Measurements from ENCODE around the gene MARCHF10. TPM values are rescaled to one million over a fixed set of nuclear protein-coding genes. Genes with fewer than 3 reads are reported as not detected.
A peak's percentile ranks its signal among the peaks of the same experiment; 100 is the strongest.

MARCHF10 gene
- total and polyA plus RNA-seq, 2 of the 13 experiments (the other 11 are each of a cell fraction or from before 2014, with no cell fraction given): not detected

- FAIRE-seq (no peak), ATAC-seq (peak; percentile 62), DNase-seq (ENCODE audit: low spot score) (peak; percentile 36)
- ChIA-PET POLR2A (no interaction called here), CTCF (ENCODE audit: low intra/inter-chr PET ratio, low total read pairs) (interaction anchor here (2.0 kb wide), 1 partner anchor 297 kb away, joined by 17 read pairs; no protein-coding TSS in a partner anchor)
- intact Hi-C loops (cut with micrococcal nuclease; ENCODE audit: unreplicated experiment) (no loop called here), in situ Hi-C loops (cut with HindIII; ENCODE audit: extremely low pct_ligation_motif_present, low pct_unique_long_range_greater_than_20kb) (no loop called here)
- no peak overlapping the region; a peak in 1 of 6 replicates for H3K4me3 ChIP-seq (replicated peaks in 1 of 3; ENCODE audit: insufficient read depth in 1 of 3, low read depth in 2 of 3, low read length in 3 of 3)
- no peak overlapping the region for H3K4me2 ChIP-seq (ENCODE audit: low read depth, low read length)
- BruUV-seq (replicated peaks): no TSS peak
- no peaks in the 10 kb centered on the region for H3K79me2 ChIP-seq (ENCODE audit: insufficient read depth, low read length)
- H3K4me1 ChIP-seq (ENCODE audit: insufficient read depth, low read length): peaks cover 5% of the 10 kb centered on the region; the same call in 1 of the 2 replicates
- H2AFZ ChIP-seq (ENCODE audit: low read length): no peak overlapping the region
- no peaks in the 10 kb centered on the region for H3K36me3 ChIP-seq (replicated peaks in 1 of 2; ENCODE audit: control insufficient read depth in 1 of 2, insufficient read depth in 2 of 2, low read length in 2 of 2)
- H3K27ac ChIP-seq (ENCODE audit: extremely low read length, insufficient read depth, low read length): no peak overlapping the region
- no peaks in the 10 kb centered on the region for H3K9me3 ChIP-seq (ENCODE audit: low read length)
- no peaks in the 10 kb centered on the region for H4K20me1 ChIP-seq (ENCODE audit: insufficient read depth, low read length)
- WGBS (ENCODE audit: low lambda C conversion rate): 16% methylated on average over 5 of the region's 14 CpGs
- H3K27me3 ChIP-seq (ENCODE audit: control insufficient read depth in 1 of 2, insufficient read depth in 2 of 2, low read length in 2 of 2): peaks cover 7 to 46% of the 10 kb centered on the region in 2 experiments; a peak in 3 of 5 replicates
- no peak overlapping the region for H3K9ac ChIP-seq (ENCODE audit: insufficient read depth, low read depth, low read length)
- peak; percentile 25; the same call in 1 of the 2 replicates for TF ChIP-seq SALL1 (CRISPR knock-in tag; IDR thresholded peaks at IDR 0.05)
- TF ChIP-seq ZSCAN20 (CRISPR knock-in tag; IDR thresholded peaks at IDR 0.05; ENCODE audit: borderline replicate concordance): no peak
- TF ChIP-seq, protein P1, sequence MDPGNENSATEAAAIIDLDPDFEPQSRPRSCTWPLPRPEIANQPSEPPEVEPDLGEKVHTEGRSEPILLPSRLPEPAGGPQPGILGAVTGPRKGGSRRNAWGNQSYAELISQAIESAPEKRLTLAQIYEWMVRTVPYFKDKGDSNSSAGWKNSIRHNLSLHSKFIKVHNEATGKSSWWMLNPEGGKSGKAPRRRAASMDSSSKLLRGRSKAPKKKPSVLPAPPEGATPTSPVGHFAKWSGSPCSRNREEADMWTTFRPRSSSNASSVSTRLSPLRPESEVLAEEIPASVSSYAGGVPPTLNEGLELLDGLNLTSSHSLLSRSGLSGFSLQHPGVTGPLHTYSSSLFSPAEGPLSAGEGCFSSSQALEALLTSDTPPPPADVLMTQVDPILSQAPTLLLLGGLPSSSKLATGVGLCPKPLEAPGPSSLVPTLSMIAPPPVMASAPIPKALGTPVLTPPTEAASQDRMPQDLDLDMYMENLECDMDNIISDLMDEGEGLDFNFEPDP (CRISPR knock-in tag; conservative IDR thresholded peaks at IDR 0.05): no peak
- no peak for TF ChIP-seq ZZZ3 (CRISPR knock-in tag; IDR thresholded peaks at IDR 0.05; ENCODE audit: borderline replicate concordance)
- TF ChIP-seq ZBTB40 (IDR thresholded peaks at IDR 0.05): no peak
- TF ChIP-seq ZBTB40 (CRISPR knock-in tag; IDR thresholded peaks at IDR 0.05): no peak
- TF ChIP-seq CBX5 (CRISPR knock-in tag; IDR thresholded peaks at IDR 0.05; ENCODE audit: borderline replicate concordance): 0 out of 2 replicates have a peak, but pooled peaks have one; percentile 33
- TF ChIP-seq ZNF501 (CRISPR knock-in tag; IDR thresholded peaks at IDR 0.05): no peak
- TF ChIP-seq POLR2A (IDR thresholded peaks at IDR 0.05; ENCODE audit: insufficient read depth in 1 of 2, low read depth in 2 of 2, low read length in 2 of 2): no peak
- no peak for TF ChIP-seq ZNF547 (CRISPR knock-in tag; IDR thresholded peaks at IDR 0.05)
- TF ChIP-seq LCORL (IDR thresholded peaks at IDR 0.05): no peak
- TF ChIP-seq LCORL (CRISPR knock-in tag; IDR thresholded peaks at IDR 0.05): 0 out of 2 replicates have a peak, but pooled peaks have one; percentile 25
- no peak for TF ChIP-seq MIER2 (CRISPR knock-in tag; IDR thresholded peaks at IDR 0.05)
- TF ChIP-seq HOXA3 (CRISPR knock-in tag; IDR thresholded peaks at IDR 0.05): 0 out of 2 replicates have a peak, but pooled peaks have one; percentile 9
- TF ChIP-seq SRY (CRISPR knock-in tag; IDR thresholded peaks at IDR 0.05): no peak
- TF ChIP-seq WIZ (CRISPR knock-in tag; IDR thresholded peaks at IDR 0.05): no peak
Observed at GRCh38 chr17:62671553-62671952, 136.6 kb downstream of the MARCHF10 start.
